ENCODE results near the gene IL25. TPM values are rescaled to one million over a fixed set of nuclear protein-coding genes. Genes with fewer than 3 reads are reported as not detected.
"Not testable (repeated sequence)": the region's sequence is repeated elsewhere in the genome, so short reads cannot be mapped to it uniquely, and the experiment has no call there.

Gene IL25
- not detected for total RNA-seq

- intact Hi-C loops (cut with DNase I) = no loop called here
- Histone ChIP-seq H3K27me3 (no peaks in the 10 kb centered on the region), H3K27ac (no peak within 1 kb of the TSS), H3K4me1 (no peaks in the 10 kb centered on the region), H3K36me3 (no peaks in the 10 kb centered on the region), H3K9me3 (no peaks in the 10 kb centered on the region), H3K4me3 (no peak within 1 kb of the TSS)
- TF ChIP-seq, protein P1, sequence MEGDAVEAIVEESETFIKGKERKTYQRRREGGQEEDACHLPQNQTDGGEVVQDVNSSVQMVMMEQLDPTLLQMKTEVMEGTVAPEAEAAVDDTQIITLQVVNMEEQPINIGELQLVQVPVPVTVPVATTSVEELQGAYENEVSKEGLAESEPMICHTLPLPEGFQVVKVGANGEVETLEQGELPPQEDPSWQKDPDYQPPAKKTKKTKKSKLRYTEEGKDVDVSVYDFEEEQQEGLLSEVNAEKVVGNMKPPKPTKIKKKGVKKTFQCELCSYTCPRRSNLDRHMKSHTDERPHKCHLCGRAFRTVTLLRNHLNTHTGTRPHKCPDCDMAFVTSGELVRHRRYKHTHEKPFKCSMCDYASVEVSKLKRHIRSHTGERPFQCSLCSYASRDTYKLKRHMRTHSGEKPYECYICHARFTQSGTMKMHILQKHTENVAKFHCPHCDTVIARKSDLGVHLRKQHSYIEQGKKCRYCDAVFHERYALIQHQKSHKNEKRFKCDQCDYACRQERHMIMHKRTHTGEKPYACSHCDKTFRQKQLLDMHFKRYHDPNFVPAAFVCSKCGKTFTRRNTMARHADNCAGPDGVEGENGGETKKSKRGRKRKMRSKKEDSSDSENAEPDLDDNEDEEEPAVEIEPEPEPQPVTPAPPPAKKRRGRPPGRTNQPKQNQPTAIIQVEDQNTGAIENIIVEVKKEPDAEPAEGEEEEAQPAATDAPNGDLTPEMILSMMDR (IDR thresholded peaks at IDR 0.05) = no peak
- DNase-seq (ENCODE audit: low spot score in 2 of 2) = no peak
Measured at GRCh38 chr14:23372509-23372908, at the start of gene IL25. TSS of gene IL25 (plus strand) at chr14:23372809.

DNA sequence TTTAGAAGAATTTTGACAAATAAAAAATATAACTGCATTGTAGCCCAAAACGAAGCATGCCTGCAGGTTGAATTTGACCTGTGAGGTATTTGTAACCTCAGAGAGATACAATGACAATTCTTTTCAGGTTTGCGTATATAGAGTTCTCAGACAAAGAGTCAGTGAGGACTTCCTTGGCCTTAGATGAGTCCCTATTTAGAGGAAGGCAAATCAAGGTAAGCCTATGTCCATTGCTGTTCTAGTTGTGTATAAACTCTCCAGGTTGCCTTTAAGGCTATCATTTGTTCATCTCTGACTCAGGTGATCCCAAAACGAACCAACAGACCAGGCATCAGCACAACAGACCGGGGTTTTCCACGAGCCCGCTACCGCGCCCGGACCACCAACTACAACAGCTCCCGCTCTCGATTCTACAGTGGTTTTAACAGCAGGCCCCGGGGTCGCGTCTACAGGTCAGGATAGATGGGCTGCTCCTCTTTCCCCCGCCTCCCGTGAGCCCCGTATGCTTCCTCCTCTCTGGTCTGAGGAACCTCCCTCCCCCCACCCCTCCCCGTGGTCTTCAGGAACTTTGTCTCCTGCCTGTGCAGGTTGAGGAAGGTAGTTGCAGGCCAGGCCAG, 48.7 kb upstream of the IL25 start:
- intact Hi-C loops (cut with DNase I) = loop anchor here (5.0 to 10.0 kb wide), 2 partner anchors 233 to 1041 kb away; partner anchors contain the start of genes NFATC4 and THTPA
- DNase-seq (ENCODE audit: low spot score in 2 of 2) = no peak
- TF ChIP-seq, protein P1 (IDR thresholded peaks at IDR 0.05) = no peak
- H3K4me3 ChIP-seq = no peak overlapping the region
- peaks cover 25 to 32% of the 10 kb centered on the region in 2 donors for H3K36me3 ChIP-seq
- no peak overlapping the region for H3K27ac ChIP-seq
- H3K9me3 ChIP-seq = no peaks in the 10 kb centered on the region
- H3K27me3 ChIP-seq = no peaks in the 10 kb centered on the region
- H3K4me1 ChIP-seq = peaks cover 5 to 16% of the 10 kb centered on the region in 2 donors

DNA sequence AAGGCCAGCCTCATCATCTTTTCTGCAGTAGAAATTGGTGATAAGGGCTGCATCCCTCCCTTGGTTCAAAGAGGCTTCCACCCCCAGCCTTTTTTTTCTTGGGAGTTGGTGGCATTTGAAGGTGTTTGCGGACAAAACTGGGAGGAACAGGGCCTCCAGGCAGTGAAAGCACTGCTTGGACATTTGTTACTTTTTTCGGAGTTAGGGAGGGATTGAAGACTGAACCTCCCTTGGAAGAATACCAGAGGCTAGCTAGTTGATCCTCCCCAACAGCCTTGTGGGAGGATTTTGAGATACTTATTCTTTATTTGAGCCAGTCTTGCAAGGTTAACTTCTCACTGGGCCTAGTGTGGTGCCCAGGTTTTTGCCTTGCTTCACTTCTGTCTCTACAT, 48.2 kb upstream of the IL25 start:
- no peaks in the 10 kb centered on the region for H3K27me3 ChIP-seq
- no peak for DNase-seq (ENCODE audit: low spot score in 2 of 2)
- H3K9me3 ChIP-seq = no peaks in the 10 kb centered on the region
- intact Hi-C loops (cut with DNase I) = loop anchor here (5.0 to 10.0 kb wide), 2 partner anchors 233 to 1040 kb away; partner anchors contain the start of genes NFATC4 and THTPA
- H3K27ac ChIP-seq = no peak overlapping the region
- peaks cover 25 to 32% of the 10 kb centered on the region in 2 donors for H3K36me3 ChIP-seq
- peaks cover 5 to 16% of the 10 kb centered on the region in 2 donors for H3K4me1 ChIP-seq
- TF ChIP-seq, protein P1 (IDR thresholded peaks at IDR 0.05) = no peak
- no peak overlapping the region for H3K4me3 ChIP-seq

GRCh38 chr14:23324993-23325392, 47.6 kb upstream of the IL25 start:
- TF ChIP-seq, protein P1 (IDR thresholded peaks at IDR 0.05) = no peak
- DNase-seq (ENCODE audit: low spot score in 2 of 2) = peak in 1 of 2 donors; percentile 55
- H3K9me3 ChIP-seq = no peaks in the 10 kb centered on the region
- H3K36me3 ChIP-seq = peaks cover 25 to 32% of the 10 kb centered on the region in 2 donors
- no peak overlapping the region for H3K4me3 ChIP-seq
- H3K27me3 ChIP-seq = no peaks in the 10 kb centered on the region
- H3K4me1 ChIP-seq = peaks cover 5 to 16% of the 10 kb centered on the region in 2 donors
- no peak overlapping the region for H3K27ac ChIP-seq
- intact Hi-C loops (cut with DNase I) = loop anchor here (5.0 to 10.0 kb wide), 2 partner anchors 232 to 1040 kb away; partner anchors contain the start of genes NFATC4 and THTPA

DNA sequence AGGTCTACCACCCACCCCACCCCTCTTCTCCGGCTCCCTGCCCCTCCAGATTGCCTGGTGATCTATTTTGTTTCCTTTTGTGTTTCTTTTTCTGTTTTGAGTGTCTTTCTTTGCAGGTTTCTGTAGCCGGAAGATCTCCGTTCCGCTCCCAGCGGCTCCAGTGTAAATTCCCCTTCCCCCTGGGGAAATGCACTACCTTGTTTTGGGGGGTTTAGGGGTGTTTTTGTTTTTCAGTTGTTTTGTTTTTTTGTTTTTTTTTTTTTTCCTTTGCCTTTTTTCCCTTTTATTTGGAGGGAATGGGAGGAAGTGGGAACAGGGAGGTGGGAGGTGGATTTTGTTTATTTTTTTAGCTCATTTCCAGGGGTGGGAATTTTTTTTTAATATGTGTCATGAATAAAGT, 46.9 kb upstream of the IL25 start:
- intact Hi-C loops (cut with DNase I) = loop anchor here (10.0 kb wide), 1 partner anchor 1039 kb away; the partner anchor contains the start of gene NFATC4
- peaks cover 5 to 11% of the 10 kb centered on the region in 2 donors for H3K4me1 ChIP-seq
- H3K27ac ChIP-seq; H3K4me3 ChIP-seq; DNase-seq (ENCODE audit: low spot score in 2 of 2); H3K27me3 ChIP-seq; H3K9me3 ChIP-seq: not testable (repeated sequence)
- peaks cover 25 to 32% of the 10 kb centered on the region in 2 donors for H3K36me3 ChIP-seq
